Trophoblast cell (in vitro differentiated cells and primary cell): Measurements from ENCODE around the gene TMEM205.
A peak's percentile ranks its signal among the peaks of the same experiment; 100 is the strongest.

ENCODE experiments used
- DNase-seq, 2 donors: peaks; one replicate each; pipeline ENCODE4 v3.0.0-alpha.2; 2016
- H2AFZ ChIP-seq: 2 replicates; pipeline ENCODE4 v1.6.1; 2013; ENCODE audit warnings: low read length, moderate library complexity, mild to moderate bottlenecking; ENCODE audit not compliant: insufficient read depth, poor library complexity
- H2AK5ac ChIP-seq: 2 replicates; pipeline ENCODE4 v1.6.1; 2013; ENCODE audit warnings: mild to moderate bottlenecking, low read length
- H2BK120ac ChIP-seq: 2 replicates; pipeline ENCODE4 v1.6.1; 2013; ENCODE audit warnings: low read length, mild to moderate bottlenecking, moderate library complexity; ENCODE audit not compliant: insufficient read depth, poor library complexity
- H2BK12ac ChIP-seq: 2 replicates; pipeline ENCODE4 v1.6.1; 2013; ENCODE audit warnings: mild to moderate bottlenecking, low read length, moderate library complexity
- H2BK5ac ChIP-seq: 2 replicates; pipeline ENCODE4 v1.6.1; 2013; ENCODE audit warnings: low read length, low read depth, moderate library complexity, mild to moderate bottlenecking; ENCODE audit not compliant: poor library complexity
- H3K14ac ChIP-seq: 2 replicates; pipeline ENCODE4 v1.6.1; 2013; ENCODE audit warnings: mild to moderate bottlenecking, low read length
- H3K18ac ChIP-seq: 2 replicates; pipeline ENCODE4 v1.6.1; 2013; ENCODE audit warnings: mild to moderate bottlenecking, low read length
- H3K23ac ChIP-seq: 2 replicates; pipeline ENCODE4 v1.6.1; 2013; ENCODE audit warnings: low read length
- H3K27ac ChIP-seq: 2 replicates; pipeline ENCODE4 v1.5.1; 2013; ENCODE audit warnings: low read depth, mild to moderate bottlenecking, inconsistent platforms, low read length, moderate library complexity
- H3K27me3 ChIP-seq: 2 replicates; pipeline ENCODE4 v1.6.1; 2013; ENCODE audit warnings: inconsistent platforms, mild to moderate bottlenecking, low read length, moderate library complexity; ENCODE audit not compliant: insufficient read depth
- H3K36me3 ChIP-seq, 2 experiments: 1 replicate in 1 of 2; 2 replicates in 1 of 2; pipeline ENCODE4 v1.6.1; 2013; ENCODE audit warnings: low read length in 2 of 2, mild to moderate bottlenecking in 2 of 2, moderate library complexity in 1 of 2; ENCODE audit not compliant: insufficient read depth in 2 of 2, control insufficient read depth in 1 of 2
- H3K4ac ChIP-seq: 2 replicates; pipeline ENCODE4 v1.6.1; 2013; ENCODE audit warnings: low read depth, mild to moderate bottlenecking, low read length, moderate library complexity
- H3K4me1 ChIP-seq, 2 experiments: 1 replicate in 1 of 2; 2 replicates in 1 of 2; pipeline ENCODE4 v1.6.1; 2013; ENCODE audit warnings: low read length in 2 of 2, mild to moderate bottlenecking in 2 of 2, moderate library complexity in 1 of 2; ENCODE audit not compliant: insufficient read depth in 2 of 2, control insufficient read depth in 1 of 2
- H3K4me2 ChIP-seq: 2 replicates; pipeline ENCODE4 v1.6.1; 2013; ENCODE audit warnings: inconsistent platforms, mild to moderate bottlenecking, low read length, moderate library complexity
- H3K4me3 ChIP-seq: 2 replicates; pipeline ENCODE4 v1.5.1; 2013; ENCODE audit warnings: mild to moderate bottlenecking, low read depth, low read length, inconsistent platforms
- H3K79me1 ChIP-seq: one replicate; pipeline ENCODE4 v1.6.1; 2013; ENCODE audit warnings: low read length
- H3K79me2 ChIP-seq: 2 replicates; pipeline ENCODE4 v1.6.1; 2013; ENCODE audit warnings: low read length, mild to moderate bottlenecking; ENCODE audit not compliant: control insufficient read depth, insufficient read depth, poor library complexity
- H3K9ac ChIP-seq: 2 replicates; pipeline ENCODE4 v1.6.1; 2013; ENCODE audit warnings: mild to moderate bottlenecking, low read length
- H3K9me3 ChIP-seq: 2 replicates; pipeline ENCODE4 v1.6.1; 2013; ENCODE audit warnings: low read depth, mild to moderate bottlenecking, control low read depth, inconsistent platforms, low read length; ENCODE audit not compliant: insufficient read depth
- H4K12ac ChIP-seq: 2 replicates; pipeline ENCODE4 v1.6.1; 2013; ENCODE audit warnings: low read depth, mild to moderate bottlenecking, low read length, moderate library complexity
- H4K8ac ChIP-seq: 2 replicates; pipeline ENCODE4 v1.6.1; 2013; ENCODE audit warnings: low read depth, mild to moderate bottlenecking, low read length, moderate library complexity
- H4K91ac ChIP-seq: one replicate; pipeline ENCODE4 v1.6.1; 2013; ENCODE audit warnings: low read depth, mild to moderate bottlenecking, low read length, moderate library complexity
- WGBS: extraction: QIAGEN DNeasy Blood & Tissue Kit; methylation state at CpG from one replicate; pipeline ENCODE4 v1.1.7; 2013; ENCODE audit warnings: missing lambda C conversion rate; ENCODE audit not compliant: insufficient read length, insufficient coverage; ENCODE audit errors: extremely low coverage; 5-methylcytosine and 5-hydroxymethylcytosine counted together

TMEM205 gene

DNA sequence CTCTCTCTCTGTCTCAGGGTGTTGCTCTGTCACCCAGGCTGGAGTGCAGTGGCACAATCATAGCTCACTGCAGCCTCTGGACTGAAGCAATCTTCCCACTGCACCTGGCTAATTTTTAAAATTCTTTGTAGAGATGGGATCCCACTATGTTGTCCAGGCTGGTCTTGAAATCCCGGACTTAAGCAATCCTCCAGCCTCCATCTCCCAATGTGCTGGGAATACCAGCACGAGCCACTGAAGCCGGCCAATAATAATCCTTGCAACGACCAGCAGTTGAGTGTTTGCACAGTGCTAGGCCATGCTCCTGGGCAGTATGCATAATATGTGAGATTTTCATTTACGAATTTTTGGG is 38.7 kb upstream of the TMEM205 start:
- Histone ChIP-seq H3K14ac (no peak overlapping the region), H3K9me3 (no peaks in the 10 kb centered on the region), H2BK12ac (no peak overlapping the region), H4K8ac (no peak overlapping the region), H3K4me3 (no peak overlapping the region), H3K18ac (no peak overlapping the region), H4K12ac (no peak overlapping the region), H3K9ac (no peak overlapping the region), H3K27ac (no peak overlapping the region), H2BK5ac (no peak overlapping the region), H3K4ac (no peak overlapping the region), H3K4me1 (peaks cover 16 to 19% of the 10 kb centered on the region in 2 experiments), H3K23ac (no peak overlapping the region), H2AFZ (no peak overlapping the region), H3K36me3 (no peaks in the 10 kb centered on the region), H4K91ac (no peak overlapping the region), H2BK120ac (no peak overlapping the region), H3K79me2 (no peaks in the 10 kb centered on the region), H2AK5ac (no peak overlapping the region), H3K79me1 (peaks cover 3% of the 10 kb centered on the region), H3K4me2 (no peak overlapping the region), H3K27me3 (no peaks in the 10 kb centered on the region)
- peak; percentile 95 to 97 for DNase-seq
- no CpG with 5 or more reads among the region's 5 CpGs for WGBS

DNA sequence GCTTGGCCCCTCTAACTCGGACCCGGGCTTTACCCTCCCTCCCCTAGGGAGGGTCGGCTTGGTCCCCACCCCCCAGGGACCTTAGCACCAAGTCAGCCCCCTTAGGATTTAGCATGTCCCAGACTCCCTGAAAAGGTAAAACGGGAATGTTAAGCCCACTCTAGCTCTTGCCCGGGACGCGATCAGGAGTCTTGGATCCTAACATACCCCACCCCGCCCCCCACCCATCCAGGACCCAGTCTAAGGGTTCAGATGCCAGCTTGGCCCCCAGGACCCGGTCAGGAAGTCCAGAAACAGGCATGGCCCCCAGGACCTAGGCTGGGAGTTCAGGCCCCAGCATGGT is 37.6 kb upstream of the TMEM205 start:
- no peak overlapping the region for H3K9ac ChIP-seq
- no peak overlapping the region for H2BK5ac ChIP-seq
- H3K4me3 ChIP-seq = no peak overlapping the region
- H3K4me2 ChIP-seq = peak overlapping the region; percentile 82
- H3K23ac ChIP-seq = no peak overlapping the region
- peak overlapping the region; percentile 11 for H3K14ac ChIP-seq
- H2AK5ac ChIP-seq = no peak overlapping the region
- no peak overlapping the region for H2BK120ac ChIP-seq
- H3K79me1 ChIP-seq = peaks cover 3% of the 10 kb centered on the region
- H3K36me3 ChIP-seq = no peaks in the 10 kb centered on the region
- H3K9me3 ChIP-seq = no peaks in the 10 kb centered on the region
- no peak overlapping the region for H2BK12ac ChIP-seq
- peak overlapping the region; percentile 50 for H2AFZ ChIP-seq
- H3K18ac ChIP-seq = no peak overlapping the region
- H4K8ac ChIP-seq = peak overlapping the region; percentile 31
- no peaks in the 10 kb centered on the region for H3K27me3 ChIP-seq
- no peak overlapping the region for H4K12ac ChIP-seq
- no CpG with 5 or more reads among the region's 9 CpGs for WGBS
- no peak overlapping the region for H3K27ac ChIP-seq
- DNase-seq = no peak
- peaks cover 16 to 19% of the 10 kb centered on the region in 2 experiments for H3K4me1 ChIP-seq
- peak overlapping the region; percentile 45 for H4K91ac ChIP-seq
- H3K79me2 ChIP-seq = no peaks in the 10 kb centered on the region
- H3K4ac ChIP-seq = no peak overlapping the region

- H3K4me1 ChIP-seq = peaks cover 16 to 19% of the 10 kb centered on the region in 2 experiments
- H2AFZ ChIP-seq = peak overlapping the region; percentile 50
- H3K27me3 ChIP-seq = no peaks in the 10 kb centered on the region
- H3K9ac ChIP-seq = no peak overlapping the region
- no peaks in the 10 kb centered on the region for H3K36me3 ChIP-seq
- no peak overlapping the region for H3K18ac ChIP-seq
- no peak overlapping the region for H3K14ac ChIP-seq
- no peak overlapping the region for H2BK5ac ChIP-seq
- H2BK12ac ChIP-seq = no peak overlapping the region
- H2BK120ac ChIP-seq = no peak overlapping the region
- no peak overlapping the region for H3K27ac ChIP-seq
- peak; percentile 73 to 81 for DNase-seq
- no peak overlapping the region for H4K12ac ChIP-seq
- H3K23ac ChIP-seq = no peak overlapping the region
- H4K8ac ChIP-seq = peak overlapping the region; percentile 31
- H3K79me2 ChIP-seq = no peaks in the 10 kb centered on the region
- peaks cover 3% of the 10 kb centered on the region for H3K79me1 ChIP-seq
- no peak overlapping the region for H3K4ac ChIP-seq
- no peaks in the 10 kb centered on the region for H3K9me3 ChIP-seq
- no peak overlapping the region for H2AK5ac ChIP-seq
- no peak overlapping the region for H3K4me3 ChIP-seq
- H3K4me2 ChIP-seq = peak overlapping the region; percentile 82
- WGBS = no CpG with 5 or more reads among the region's 65 CpGs
- no peak overlapping the region for H4K91ac ChIP-seq
These were observed 37.0 kb upstream of the TMEM205 start for GRCh38 chr19:11382898-11383705.

DNA sequence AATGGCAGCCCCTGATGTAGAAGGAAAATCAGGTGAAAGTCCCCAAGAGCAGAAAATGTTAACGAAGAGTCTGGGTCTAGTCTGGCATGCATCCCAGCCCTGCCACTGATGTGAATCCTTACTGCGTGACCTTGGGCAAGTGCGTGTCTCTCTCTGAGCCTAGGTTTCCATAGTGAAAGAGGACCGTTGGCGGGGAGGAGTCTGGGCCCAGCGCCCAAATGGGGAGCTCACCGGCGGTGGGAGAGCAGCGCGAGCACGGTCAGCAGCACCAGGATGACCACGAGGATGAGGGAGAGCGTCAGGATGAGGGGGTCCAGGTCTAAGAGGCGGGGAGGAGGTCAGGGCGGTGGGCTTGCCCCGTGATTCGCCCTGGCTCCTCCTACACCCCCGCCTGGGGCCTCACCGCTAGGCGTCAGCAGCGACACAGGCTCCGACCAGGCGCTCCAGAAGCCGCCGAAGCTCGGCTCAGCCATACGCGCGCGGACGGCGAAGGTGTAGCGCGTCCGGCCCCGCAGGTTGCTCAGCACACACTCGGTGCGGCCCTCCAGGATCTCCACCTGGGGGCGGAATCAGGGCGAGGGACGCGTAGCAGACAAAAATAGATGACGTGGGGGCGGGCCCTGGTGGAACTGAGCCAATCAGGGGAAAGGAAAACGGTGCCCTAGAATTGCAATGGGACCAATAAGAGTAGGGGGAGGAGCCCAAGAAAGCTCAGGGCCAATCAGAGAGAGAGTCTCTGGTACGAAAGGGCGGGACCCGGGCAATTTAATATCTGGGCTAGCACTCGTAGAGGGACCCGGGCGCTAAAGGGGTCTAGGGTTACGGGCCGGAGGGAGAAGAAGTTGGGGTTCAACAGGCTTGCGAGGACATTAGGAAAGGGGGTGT is 34.8 kb upstream of the TMEM205 start:
- no peak overlapping the region for H2BK5ac ChIP-seq
- H4K91ac ChIP-seq = peak overlapping the region; percentile 1
- no peaks in the 10 kb centered on the region for H3K36me3 ChIP-seq
- peak; percentile 98 for DNase-seq
- H3K9me3 ChIP-seq = no peaks in the 10 kb centered on the region
- WGBS = no CpG with 5 or more reads among the region's 54 CpGs
- H3K4me1 ChIP-seq = peaks cover 16 to 19% of the 10 kb centered on the region in 2 experiments
- no peak overlapping the region for H2BK120ac ChIP-seq
- no peak overlapping the region for H2AK5ac ChIP-seq
- H4K12ac ChIP-seq = peak overlapping the region; percentile 5
- H3K79me1 ChIP-seq = peaks cover 3% of the 10 kb centered on the region
- H3K27ac ChIP-seq = peak overlapping the region; percentile 0
- H3K23ac ChIP-seq = no peak overlapping the region
- H3K4ac ChIP-seq = no peak overlapping the region
- no peaks in the 10 kb centered on the region for H3K27me3 ChIP-seq
- H3K18ac ChIP-seq = no peak overlapping the region
- no peak overlapping the region for H2BK12ac ChIP-seq
- peak overlapping the region; percentile 66 for H3K4me3 ChIP-seq
- H3K4me2 ChIP-seq = peak overlapping the region; percentile 95
- H3K14ac ChIP-seq = peak overlapping the region; percentile 1
- no peak overlapping the region for H3K9ac ChIP-seq
- peak overlapping the region; percentile 52 for H4K8ac ChIP-seq
- peak overlapping the region; percentile 63 for H2AFZ ChIP-seq
- H3K79me2 ChIP-seq = no peaks in the 10 kb centered on the region
